GM12878 (cell line): ENCODE results near the gene TMEM208. TPM values are rescaled to one million over a fixed set of nuclear protein-coding genes. Genes with fewer than 3 reads are reported as not detected.

Experiments
- ATAC-seq: fragments of 200-7000 bp; cut with Tn5 transposase; 3 replicates; pipeline ENCODE4 v1.9.1; 2020; ENCODE audit warnings: mild to moderate bottlenecking, moderate library complexity
- BruUV-seq: library from RNA; stranded (reverse); fragments of 400-500 nt; replicated peaks from 2 replicates; lab custom pipeline; 2021; lab: Mats Ljungman, UMichigan
- CTCF ChIA-PET: fragments of 300-600 bp; sonication (Branson Sonifier 250); formaldehyde crosslinking; extraction: SDS; loops from one replicate; lab custom pipeline; 2021; ENCODE audit warnings: inconsistent platforms; lab: Yijun Ruan, JAX
- POLR2A ChIA-PET: fragments of 350-600 bp; formaldehyde crosslinking; extraction: SDS; loops from one replicate; lab custom pipeline; 2021; ENCODE audit warnings: inconsistent platforms; lab: Charles Lee
- RAD21 ChIA-PET: fragments of 300-600 bp; sonication (Branson Sonifier 250); formaldehyde crosslinking; loops from one replicate; lab custom pipeline; 2023; ENCODE audit warnings: antibody characterized with exemption; ENCODE audit not compliant: unreplicated experiment; lab: Charles Lee
- SMC1A ChIA-PET: fragments of 300-600 bp; sonication (Branson Sonifier 250); formaldehyde crosslinking; loops from one replicate; lab custom pipeline; 2023; ENCODE audit not compliant: unreplicated experiment, uncharacterized antibody; lab: Charles Lee
- DNase-seq: peaks from one replicate; pipeline ENCODE4 v3.0.0-alpha.2; 2011; ENCODE audit warnings: low read depth, low spot score
- FAIRE-seq: peaks from 3 replicates; lab custom pipeline; 2011; peaks lifted over from hg19 to GRCh38; lab: Jason Lieb, UNC
- H2AFZ ChIP-seq: 2 replicates; pipeline ENCODE4 v1.6.0; 2011; ENCODE audit warnings: low read depth, low read length, control low read depth; ENCODE audit not compliant: control insufficient read depth
- H3K27ac ChIP-seq: 2 replicates; pipeline ENCODE4 v1.5.1; 2011; ENCODE audit warnings: control low read depth; ENCODE audit not compliant: control insufficient read depth, insufficient read depth
- H3K27me3 ChIP-seq, 2 experiments: replicated peaks in 1 of 2; 2 replicates each; pipeline versions ENCODE4 v1.6.0 to v1.6.1; 2011; ENCODE audit warnings: low read length in 1 of 2; ENCODE audit not compliant: control insufficient read depth in 2 of 2, insufficient read depth in 2 of 2
- H3K36me3 ChIP-seq, 2 experiments: 2 replicates each; pipeline ENCODE4 v1.5.1; 2011; ENCODE audit warnings: low read length in 1 of 2; ENCODE audit not compliant: control insufficient read depth in 2 of 2, insufficient read depth in 2 of 2
- H3K4me1 ChIP-seq: 2 replicates; pipeline ENCODE4 v1.6.1; 2011; ENCODE audit warnings: mild to moderate bottlenecking, low read length, moderate library complexity, mixed read lengths; ENCODE audit not compliant: control insufficient read depth, insufficient read depth
- H3K4me2 ChIP-seq: 2 replicates; pipeline ENCODE4 v1.6.0; 2011; ENCODE audit warnings: control low read depth; ENCODE audit not compliant: control insufficient read depth, insufficient read depth
- H3K4me3 ChIP-seq: fragments of 200-600 bp; sonication (generic); 2 replicates; pipeline ENCODE4 v1.5.1; 2016
- H3K79me2 ChIP-seq: 2 replicates; pipeline ENCODE4 v1.6.0; 2011; ENCODE audit warnings: low read length; ENCODE audit not compliant: control insufficient read depth, insufficient read depth
- H3K9ac ChIP-seq: 2 replicates; pipeline ENCODE4 v1.8.0; 2011; ENCODE audit warnings: low read length, control low read depth, mixed read lengths; ENCODE audit not compliant: control insufficient read depth, insufficient read depth
- H3K9me3 ChIP-seq: replicated peaks from 3 replicates; pipeline ENCODE4 v1.5.1; 2011; ENCODE audit warnings: mild to moderate bottlenecking, low read length; ENCODE audit not compliant: control insufficient read depth, insufficient read depth
- H4K20me1 ChIP-seq: 2 replicates; pipeline ENCODE4 v1.6.0; 2011; ENCODE audit not compliant: control insufficient read depth, insufficient read depth
- EGR1 ChIP-seq, 2 experiments: IDR thresholded peaks; 1 replicate in 1 of 2; 2 replicates in 1 of 2; pipeline ENCODE4 v1.6.1; 2011 to 2012; ENCODE audit warnings: low read depth in 2 of 2, low read length in 2 of 2, borderline replicate concordance in 1 of 2, mild to moderate bottlenecking in 1 of 2, moderate library complexity in 1 of 2
- HDGF ChIP-seq: fragments of 450-650 bp; IDR thresholded peaks from 2 replicates; pipeline ENCODE4 v1.6.1; 2016; ENCODE audit warnings: antibody characterized with exemption
- IKZF1 ChIP-seq: fragments of 450-650 bp; conservative IDR thresholded peaks from 2 replicates; pipeline ENCODE4 v1.6.1; 2017; ENCODE audit warnings: antibody characterized with exemption, mild to moderate bottlenecking
- RBBP5 ChIP-seq: fragments of 200-600 bp; sonication (generic); conservative IDR thresholded peaks from 2 replicates; pipeline ENCODE4 v1.6.1; 2016
- WGBS: methylation state at CpG from one replicate; pipeline ENCODE4 v1.1.6; 2016; ENCODE audit warnings: low lambda C conversion rate; ENCODE audit not compliant: insufficient replicate concordance, insufficient coverage; ENCODE audit errors: missing lambda C conversion rate; 5-methylcytosine and 5-hydroxymethylcytosine counted together
- in situ Hi-C: fragments of 300-500 bp; cut with MboI; formaldehyde crosslinking; loops from 9 replicates; pipeline ENCODE4 v1.14.3; 2018; ENCODE audit warnings: mixed read lengths
- intact Hi-C: fragments of 100-400 bp; cut with micrococcal nuclease; formaldehyde crosslinking; loops from one replicate; pipeline ENCODE4 v1.14.2; 2022; ENCODE audit not compliant: unreplicated experiment
- polyA plus RNA-seq, 11 experiments: library from polyadenylated mRNA; depleted of rRNA in 4 of 11; unstranded in 6 of 11; stranded (reverse) in 5 of 11; fragments of >200 nt; fragmentation: Nextera tagmentation in 4 of 11; fragmentation: Illumina TruSeq in 1 of 11; extraction: Ambion mirVana in 4 of 11; extraction: Trizol in 1 of 11; gene quantifications; 1 replicate in 1 of 11; 2 replicates in 10 of 11; pipeline versions ENCODE4 v1.2.1 to v1.2.3, GENCODE V29; 2011 to 2016; ENCODE audit warnings: inconsistent platforms in 2 of 11, missing spikeins in 2 of 11, low read depth in 1 of 11
- total RNA-seq, 4 experiments: library from RNA; depleted of rRNA in 3 of 4; stranded (reverse); fragments of >200 nt in 3 of 4; fragmentation: Illumina TruSeq in 1 of 4; extraction: Trizol in 1 of 4; gene quantifications; 2 replicates each; pipeline versions ENCODE4 v1.2.1 to v1.2.3, GENCODE V29; 2013 to 2021

The TMEM208 gene
- total and polyA plus RNA-seq, 10 of the 15 experiments (the other 5 are each of a cell fraction or from before 2014, with no cell fraction given) = 34.1 to 244 (median 54.1) TPM

DNA sequence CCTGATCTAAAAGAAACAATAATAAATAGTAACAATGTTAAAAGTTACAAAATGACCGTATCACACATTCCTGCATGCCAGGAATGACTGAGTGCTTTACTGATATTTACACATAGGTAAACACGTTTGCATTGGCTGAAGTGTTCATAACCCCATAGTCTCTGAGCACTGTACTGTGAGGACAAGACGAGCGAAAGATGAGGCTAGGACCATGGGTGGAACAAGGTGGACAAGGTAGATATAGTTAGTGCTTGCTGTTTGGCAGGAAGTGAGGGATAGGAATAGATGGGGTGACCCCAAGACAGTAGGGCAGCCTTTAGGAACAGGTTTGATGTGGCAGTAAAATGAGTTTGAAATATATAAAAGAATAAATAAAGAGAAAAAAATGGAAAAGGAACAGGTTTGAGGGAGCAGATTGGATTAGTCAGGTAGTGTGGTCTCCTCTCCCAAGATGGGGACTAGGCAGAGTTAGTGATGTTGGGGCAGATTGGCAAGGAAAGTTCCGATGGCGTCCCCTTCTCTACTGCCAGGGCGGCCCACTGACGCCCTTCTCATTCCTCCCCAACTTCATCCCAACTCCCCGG lies 35.4 kb upstream of the TMEM208 start:
- peaks cover 23% of the 10 kb centered on the region for H3K79me2 ChIP-seq
- no peak overlapping the region for H3K27ac ChIP-seq
- H4K20me1 ChIP-seq = peaks cover 7% of the 10 kb centered on the region
- no peaks in the 10 kb centered on the region for H3K9me3 ChIP-seq
- ChIA-PET POLR2A (interaction anchor here (0.7 to 4.7 kb wide), 3 partner anchors 35 to 53 kb away, joined by 4 to 22 read pairs (median 4); partner anchors contain the start of gene TMEM208), SMC1A (interaction anchor here (2.1 kb wide), 1 partner anchor 53 kb away, joined by 9 read pairs; no protein-coding TSS in a partner anchor), RAD21 (interaction anchor here (1.2 to 1.4 kb wide), 2 partner anchors 21 to 53 kb away, joined by 3 to 4 read pairs; partner anchors contain the start of gene NOL3), CTCF (interaction anchor here (1.6 kb wide), 1 partner anchor 173 kb away, joined by 5 read pairs; no protein-coding TSS in a partner anchor)
- WGBS = 24% methylated on average over 9 of the region's 9 CpGs
- H3K4me2 ChIP-seq = peak overlapping the region; percentile 58
- H3K36me3 ChIP-seq = peaks cover 9 to 17% of the 10 kb centered on the region in 2 experiments
- ATAC-seq (no peak; the same call in 2 of the 3 replicates), DNase-seq (no peak), FAIRE-seq (no peak)
- H3K9ac ChIP-seq = 0 out of 2 replicates have a peak overlapping the region, but pooled peaks have one; percentile 3
- peak overlapping the region; percentile 45 for H2AFZ ChIP-seq
- TF ChIP-seq IKZF1 (no peak), HDGF (peak; percentile 85), EGR1 (IDR thresholded peaks at IDR 0.05; ENCODE audit: borderline replicate concordance in 1 of 2, low read depth in 2 of 2, low read length in 2 of 2) (no peak), RBBP5 (no peak)
- in situ Hi-C loops = no loop called here
- H3K4me1 ChIP-seq = peaks cover 8% of the 10 kb centered on the region
- no TSS peak for BruUV-seq
- H3K27me3 ChIP-seq = no peaks in the 10 kb centered on the region
- intact Hi-C loops = no loop called here
- peak overlapping the region; percentile 99; the same call in 1 of the 2 replicates for H3K4me3 ChIP-seq
